Neural cell (in vitro differentiated cells): Measurements from ENCODE around the gene P2RY1. TPM values are rescaled to one million over a fixed set of nuclear protein-coding genes. Genes with fewer than 3 reads are reported as not detected.
"Not testable (repeated sequence)": the region's sequence is repeated elsewhere in the genome, so short reads cannot be mapped to it uniquely, and the experiment has no call there.

Source experiments
- H2AFZ ChIP-seq: fragments of 200-600, 300-800 bp; sonication (generic), shearing (Covaris generic); 2 replicates; pipeline ENCODE4 v1.6.0; 2014; ENCODE audit warnings: low read depth, mild to moderate bottlenecking, antibody characterized with exemption, low read length, moderate library complexity
- H3F3A ChIP-seq: fragments of 200-600 bp; shearing (Covaris generic); 2 replicates; pipeline ENCODE4 v1.6.1; 2016; ENCODE audit warnings: mild to moderate bottlenecking, moderate library complexity, mixed read lengths, antibody characterized with exemption, low read length; ENCODE audit not compliant: insufficient read depth, poor library complexity, severe bottlenecking
- H3K27ac ChIP-seq: fragments of 200-600, 300-800 bp; sonication (generic), shearing (Covaris generic); 2 replicates; pipeline ENCODE4 v1.5.1; 2014; ENCODE audit warnings: mild to moderate bottlenecking, low read length, moderate library complexity
- H3K27me3 ChIP-seq: fragments of 300-800, 200-600 bp; sonication (generic), shearing (Covaris generic); 2 replicates; pipeline ENCODE4 v1.6.0; 2014; ENCODE audit warnings: mild to moderate bottlenecking, low read depth, low read length, moderate library complexity; ENCODE audit not compliant: insufficient read depth
- H3K36me3 ChIP-seq: fragments of 300-800, 200-600 bp; sonication (generic), shearing (Covaris generic); 2 replicates; pipeline ENCODE4 v1.5.1; 2014; ENCODE audit warnings: mild to moderate bottlenecking, antibody characterized with exemption, low read length, moderate library complexity; ENCODE audit not compliant: insufficient read depth
- H3K4me2 ChIP-seq: fragments of 300-800, 200-600 bp; sonication (generic), shearing (Covaris generic); 2 replicates; pipeline ENCODE4 v1.6.0; 2014; ENCODE audit warnings: mild to moderate bottlenecking, low read length
- H3K4me3 ChIP-seq: fragments of 300-800, 200-600 bp; sonication (generic), shearing (Covaris generic); 2 replicates; pipeline ENCODE4 v1.5.1; 2014; ENCODE audit warnings: mild to moderate bottlenecking, low read length, moderate library complexity
- H3K79me2 ChIP-seq: fragments of 200-600 bp; shearing (Covaris generic); replicated peaks from 2 replicates; pipeline ENCODE4 v1.6.0; 2014; ENCODE audit warnings: mild to moderate bottlenecking, low read length, moderate library complexity; ENCODE audit not compliant: insufficient read depth
- H3K9ac ChIP-seq: fragments of 300-800, 200-600 bp; sonication (generic), shearing (Covaris generic); 2 replicates; pipeline ENCODE4 v1.6.1; 2016; ENCODE audit warnings: mild to moderate bottlenecking, low read length, mixed read lengths
- H3K9me2 ChIP-seq: fragments of 200-600 bp; shearing (Covaris generic); 2 replicates; pipeline ENCODE4 v1.6.1; 2016; ENCODE audit warnings: mild to moderate bottlenecking, low read length, mixed read lengths; ENCODE audit not compliant: insufficient read depth
- H3K9me3 ChIP-seq: fragments of 200-600, 300-800 bp; sonication (generic), shearing (Covaris generic); 2 replicates; pipeline ENCODE4 v1.6.1; 2016; ENCODE audit warnings: mild to moderate bottlenecking, mixed run types, low read length, moderate library complexity, mixed read lengths
- H4K20me1 ChIP-seq: fragments of 200-600 bp; shearing (Covaris generic); 2 replicates; pipeline ENCODE4 v1.6.1; 2016; ENCODE audit warnings: mild to moderate bottlenecking, mixed run types; ENCODE audit not compliant: insufficient read depth
- EP300 ChIP-seq: fragments of 450-650 bp; conservative IDR thresholded peaks from 2 replicates; pipeline ENCODE4 v1.6.1; 2014; ENCODE audit warnings: antibody characterized with exemption, mild to moderate bottlenecking, moderate library complexity; ENCODE audit not compliant: poor library complexity, severe bottlenecking
- EZH2 ChIP-seq: fragments of 200-600, 300-800 bp; shearing (Covaris generic), sonication (generic); IDR thresholded peaks from 2 replicates; pipeline ENCODE4 v1.6.1; 2014; ENCODE audit warnings: antibody characterized with exemption, low read length, borderline replicate concordance, mild to moderate bottlenecking; ENCODE audit not compliant: insufficient read depth, poor library complexity, severe bottlenecking
- MXI1 ChIP-seq: fragments of 450-650 bp; conservative IDR thresholded peaks from 2 replicates; pipeline ENCODE4 v1.6.1; 2014; ENCODE audit warnings: antibody characterized with exemption, mild to moderate bottlenecking; ENCODE audit not compliant: poor library complexity, severe bottlenecking
- POLR2AphosphoS5 ChIP-seq: IDR thresholded peaks from 2 replicates; pipeline ENCODE4 v1.6.1; 2012
- RAD21 ChIP-seq: fragments of 450-650 bp; conservative IDR thresholded peaks from 2 replicates; pipeline ENCODE4 v1.6.1; 2014; ENCODE audit warnings: antibody characterized with exemption, mild to moderate bottlenecking, moderate library complexity
- SMC3 ChIP-seq: fragments of 450-650 bp; conservative IDR thresholded peaks from 2 replicates; pipeline ENCODE4 v1.6.1; 2014; ENCODE audit warnings: antibody characterized with exemption, mild to moderate bottlenecking, moderate library complexity; ENCODE audit not compliant: poor library complexity
- TAF1 ChIP-seq: IDR thresholded peaks from 2 replicates; pipeline ENCODE4 v1.6.1; 2012; ENCODE audit warnings: low read depth
- polyA plus RNA-seq: library from polyadenylated mRNA; depleted of rRNA; stranded (reverse); fragments of >200 nt; gene quantifications from 2 replicates; pipeline ENCODE4 v1.2.3, GENCODE V29; 2014
- TF ChIP-seq, protein P1 (sequence below): IDR thresholded peaks from 2 replicates; pipeline ENCODE4 v1.6.1; 2012; ENCODE audit warnings: borderline replicate concordance
- TF ChIP-seq, protein P2 (sequence below): fragments of 450-650 bp; IDR thresholded peaks from 2 replicates; pipeline ENCODE4 v1.5.1; 2014; ENCODE audit warnings: antibody characterized with exemption, mild to moderate bottlenecking, moderate library complexity; ENCODE audit not compliant: poor library complexity, severe bottlenecking

The P2RY1 gene
- polyA plus RNA-seq, 1 donor from 2014 or later, result 3.0 TPM

DNA sequence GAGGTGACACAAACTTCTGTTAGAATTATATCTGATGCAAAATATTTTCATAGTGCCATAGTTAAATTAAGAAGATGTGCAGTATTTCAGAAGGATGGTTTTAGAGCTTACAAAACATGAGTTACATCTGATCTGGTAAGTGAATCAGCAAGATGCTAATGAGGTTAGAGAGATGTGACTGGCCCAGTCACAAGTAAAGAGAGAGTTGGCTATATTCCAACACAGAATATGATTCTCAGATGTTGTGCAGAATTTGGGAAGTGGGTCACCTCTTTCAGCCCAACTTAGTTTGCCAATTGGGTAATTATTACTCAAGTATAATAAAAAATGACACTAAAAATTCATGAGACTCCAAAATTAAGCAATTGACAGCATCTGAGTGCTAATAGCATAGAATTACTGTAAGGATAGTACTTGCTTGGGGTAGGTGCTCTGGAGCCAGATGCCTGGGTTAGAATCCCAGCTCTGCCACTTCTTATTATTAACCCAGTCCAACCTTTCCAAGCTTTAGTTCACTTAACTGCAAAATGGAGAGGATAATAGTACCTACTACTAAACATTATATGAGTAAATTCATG, 30.8 kb downstream of the P2RY1 start:
- H3K27me3 ChIP-seq, result no peaks in the 10 kb centered on the region
- no peaks in the 10 kb centered on the region for H4K20me1 ChIP-seq
- no peak overlapping the region for H3K9ac ChIP-seq
- H3K9me2 ChIP-seq, result no peaks in the 10 kb centered on the region
- H3K36me3 ChIP-seq, result no peaks in the 10 kb centered on the region
- no peaks in the 10 kb centered on the region for H3F3A ChIP-seq
- H3K27ac ChIP-seq, result no peak overlapping the region
- TF ChIP-seq, protein P1, sequence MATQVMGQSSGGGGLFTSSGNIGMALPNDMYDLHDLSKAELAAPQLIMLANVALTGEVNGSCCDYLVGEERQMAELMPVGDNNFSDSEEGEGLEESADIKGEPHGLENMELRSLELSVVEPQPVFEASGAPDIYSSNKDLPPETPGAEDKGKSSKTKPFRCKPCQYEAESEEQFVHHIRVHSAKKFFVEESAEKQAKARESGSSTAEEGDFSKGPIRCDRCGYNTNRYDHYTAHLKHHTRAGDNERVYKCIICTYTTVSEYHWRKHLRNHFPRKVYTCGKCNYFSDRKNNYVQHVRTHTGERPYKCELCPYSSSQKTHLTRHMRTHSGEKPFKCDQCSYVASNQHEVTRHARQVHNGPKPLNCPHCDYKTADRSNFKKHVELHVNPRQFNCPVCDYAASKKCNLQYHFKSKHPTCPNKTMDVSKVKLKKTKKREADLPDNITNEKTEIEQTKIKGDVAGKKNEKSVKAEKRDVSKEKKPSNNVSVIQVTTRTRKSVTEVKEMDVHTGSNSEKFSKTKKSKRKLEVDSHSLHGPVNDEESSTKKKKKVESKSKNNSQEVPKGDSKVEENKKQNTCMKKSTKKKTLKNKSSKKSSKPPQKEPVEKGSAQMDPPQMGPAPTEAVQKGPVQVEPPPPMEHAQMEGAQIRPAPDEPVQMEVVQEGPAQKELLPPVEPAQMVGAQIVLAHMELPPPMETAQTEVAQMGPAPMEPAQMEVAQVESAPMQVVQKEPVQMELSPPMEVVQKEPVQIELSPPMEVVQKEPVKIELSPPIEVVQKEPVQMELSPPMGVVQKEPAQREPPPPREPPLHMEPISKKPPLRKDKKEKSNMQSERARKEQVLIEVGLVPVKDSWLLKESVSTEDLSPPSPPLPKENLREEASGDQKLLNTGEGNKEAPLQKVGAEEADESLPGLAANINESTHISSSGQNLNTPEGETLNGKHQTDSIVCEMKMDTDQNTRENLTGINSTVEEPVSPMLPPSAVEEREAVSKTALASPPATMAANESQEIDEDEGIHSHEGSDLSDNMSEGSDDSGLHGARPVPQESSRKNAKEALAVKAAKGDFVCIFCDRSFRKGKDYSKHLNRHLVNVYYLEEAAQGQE, result no peak
- TF ChIP-seq RAD21 (no peak), MXI1 (no peak), TAF1 (no peak), POLR2AphosphoS5 (no peak), EZH2 (no peak), SMC3 (no peak), EP300 (no peak)
- TF ChIP-seq, protein P2, sequence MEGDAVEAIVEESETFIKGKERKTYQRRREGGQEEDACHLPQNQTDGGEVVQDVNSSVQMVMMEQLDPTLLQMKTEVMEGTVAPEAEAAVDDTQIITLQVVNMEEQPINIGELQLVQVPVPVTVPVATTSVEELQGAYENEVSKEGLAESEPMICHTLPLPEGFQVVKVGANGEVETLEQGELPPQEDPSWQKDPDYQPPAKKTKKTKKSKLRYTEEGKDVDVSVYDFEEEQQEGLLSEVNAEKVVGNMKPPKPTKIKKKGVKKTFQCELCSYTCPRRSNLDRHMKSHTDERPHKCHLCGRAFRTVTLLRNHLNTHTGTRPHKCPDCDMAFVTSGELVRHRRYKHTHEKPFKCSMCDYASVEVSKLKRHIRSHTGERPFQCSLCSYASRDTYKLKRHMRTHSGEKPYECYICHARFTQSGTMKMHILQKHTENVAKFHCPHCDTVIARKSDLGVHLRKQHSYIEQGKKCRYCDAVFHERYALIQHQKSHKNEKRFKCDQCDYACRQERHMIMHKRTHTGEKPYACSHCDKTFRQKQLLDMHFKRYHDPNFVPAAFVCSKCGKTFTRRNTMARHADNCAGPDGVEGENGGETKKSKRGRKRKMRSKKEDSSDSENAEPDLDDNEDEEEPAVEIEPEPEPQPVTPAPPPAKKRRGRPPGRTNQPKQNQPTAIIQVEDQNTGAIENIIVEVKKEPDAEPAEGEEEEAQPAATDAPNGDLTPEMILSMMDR, result no peak
- H3K79me2 ChIP-seq, result no peaks in the 10 kb centered on the region
- H3K9me3 ChIP-seq, result no peaks in the 10 kb centered on the region
- no peak overlapping the region for H3K4me2 ChIP-seq
- H3K4me3 ChIP-seq, result no peak overlapping the region
- H2AFZ ChIP-seq, result no peak overlapping the region

DNA sequence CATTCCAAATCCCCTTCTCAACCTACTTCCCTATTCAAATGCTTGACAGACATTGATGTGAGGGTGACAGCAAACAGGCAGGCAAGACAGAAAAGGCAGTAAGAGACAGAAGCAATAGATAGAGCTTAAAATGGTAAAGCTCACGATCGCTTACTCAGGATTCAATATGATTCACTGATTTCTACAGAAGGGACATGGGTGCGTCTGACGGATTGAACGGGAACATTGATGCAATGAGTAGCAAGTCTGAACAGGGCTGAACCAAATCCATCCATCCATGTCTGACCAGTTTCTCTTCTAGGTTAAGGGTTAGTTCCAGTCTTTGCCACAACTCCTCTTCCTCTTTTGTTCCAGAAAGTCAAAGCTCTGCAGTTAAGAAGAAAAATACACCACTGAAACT, 35.1 kb downstream of the P2RY1 start:
- Histone ChIP-seq H3K4me2 (no peak overlapping the region), H3K27me3 (no peaks in the 10 kb centered on the region), H2AFZ (no peak overlapping the region), H3K9me2 (no peaks in the 10 kb centered on the region), H4K20me1 (no peaks in the 10 kb centered on the region), H3K9me3 (no peaks in the 10 kb centered on the region), H3K79me2 (no peaks in the 10 kb centered on the region), H3K27ac (peak overlapping the region; percentile 41), H3K36me3 (no peaks in the 10 kb centered on the region), H3K4me3 (peak overlapping the region; percentile 7), H3K9ac (no peak overlapping the region), H3F3A (no peaks in the 10 kb centered on the region)
- TF ChIP-seq SMC3, result no peak
- no peak for TF ChIP-seq RAD21
- TF ChIP-seq EP300, result peak; percentile 79
- peak; percentile 26 for TF ChIP-seq POLR2AphosphoS5

DNA sequence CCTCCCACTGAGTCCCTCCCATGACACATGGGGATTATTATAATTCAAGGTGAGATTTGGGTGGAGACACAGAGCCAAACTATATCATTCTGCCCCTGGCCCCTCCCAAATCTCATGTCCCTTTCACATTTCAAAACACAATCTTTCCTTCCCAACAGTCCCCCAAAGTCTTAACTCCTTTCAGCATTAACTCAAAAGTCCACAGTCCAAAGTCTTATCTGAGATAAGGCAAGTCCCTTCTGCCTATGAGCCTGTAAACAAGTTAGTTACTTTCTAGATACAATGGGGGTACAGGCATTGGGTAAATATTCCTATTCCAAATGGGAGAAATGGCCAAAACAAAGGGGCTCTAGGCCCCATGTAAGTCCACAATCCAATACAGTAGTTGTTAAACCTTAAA, 38.4 kb downstream of the P2RY1 start:
- not testable (repeated sequence) for H2AFZ ChIP-seq, H3K4me2 ChIP-seq, H3K27ac ChIP-seq, H3K9me3 ChIP-seq, H3K9ac ChIP-seq, H3K4me3 ChIP-seq, H3K36me3 ChIP-seq, H3K9me2 ChIP-seq, H3F3A ChIP-seq, H4K20me1 ChIP-seq, H3K79me2 ChIP-seq, H3K27me3 ChIP-seq
